Retinal pigment epithelial cell (primary cell): ENCODE data around the gene DDR2.

Source experiments
- DNase-seq: peaks from one replicate; pipeline ENCODE4 v3.0.0-alpha.2; 2010; ENCODE audit warnings: low read depth
- H3K4me3 ChIP-seq: 2 replicates; pipeline ENCODE4 v1.5.1; 2011; ENCODE audit warnings: mild to moderate bottlenecking, low read length, control low read depth, moderate library complexity
- CTCF ChIP-seq: conservative IDR thresholded peaks from 2 replicates; pipeline ENCODE4 v1.5.1; 2011; ENCODE audit warnings: low read depth, low read length, control low read depth, inconsistent platforms

The DDR2 gene

GRCh38 chr1:162688931-162689330 lies 56.7 kb downstream of the DDR2 start:
- TF ChIP-seq CTCF: no peak

GRCh38 chr1:162689745-162690671 lies 57.7 kb downstream of the DDR2 start:
- no peak for TF ChIP-seq CTCF
- no peak for DNase-seq
- no peak overlapping the region for H3K4me3 ChIP-seq

More at GRCh38 chr1:162688931-162689330, 56.7 kb downstream of the DDR2 start:
- H3K4me3 ChIP-seq: no peak overlapping the region
- DNase-seq: no peak

GRCh38 chr1:162690672-162691434 lies 58.6 kb downstream of the DDR2 start:
- DNase-seq: no peak
- no peak for TF ChIP-seq CTCF

GRCh38 chr1:162691999-162692575 lies 59.8 kb downstream of the DDR2 start:
- DNase-seq: no peak
- H3K4me3 ChIP-seq: no peak overlapping the region
- no peak for TF ChIP-seq CTCF

More at GRCh38 chr1:162690672-162691434, 58.6 kb downstream of the DDR2 start:
- H3K4me3 ChIP-seq: no peak overlapping the region

GRCh38 chr1:162694911-162695310 lies 62.6 kb downstream of the DDR2 start:
- no peak for TF ChIP-seq CTCF
- H3K4me3 ChIP-seq: no peak overlapping the region
- DNase-seq: no peak

GRCh38 chr1:162695687-162696086 lies 63.4 kb downstream of the DDR2 start:
- no peak for TF ChIP-seq CTCF
- no peak overlapping the region for H3K4me3 ChIP-seq

More at GRCh38 chr1:162695687-162696086, 63.4 kb downstream of the DDR2 start:
- DNase-seq: no peak
